HT1080 (cell line): ENCODE measurements around the gene PRPF6. TPM values are rescaled to one million over a fixed set of nuclear protein-coding genes. Genes with fewer than 3 reads are reported as not detected.
"Not testable (repeated sequence)": the region's sequence is repeated elsewhere in the genome, so short reads cannot be mapped to it uniquely, and the experiment has no call there.

Source experiments
- DNase-seq: peaks from one replicate; pipeline ENCODE4 v3.0.0-alpha.2; 2015; ENCODE audit warnings: low read depth
- total RNA-seq: library from RNA; depleted of rRNA; stranded (reverse); fragments of >200 nt; shearing (Covaris generic); gene quantifications from 2 replicates; pipeline ENCODE4 v1.2.3, GENCODE V29; 2014

Gene PRPF6
- total RNA-seq, 1 experiment from 2014 or later, result 60.8 TPM

DNA sequence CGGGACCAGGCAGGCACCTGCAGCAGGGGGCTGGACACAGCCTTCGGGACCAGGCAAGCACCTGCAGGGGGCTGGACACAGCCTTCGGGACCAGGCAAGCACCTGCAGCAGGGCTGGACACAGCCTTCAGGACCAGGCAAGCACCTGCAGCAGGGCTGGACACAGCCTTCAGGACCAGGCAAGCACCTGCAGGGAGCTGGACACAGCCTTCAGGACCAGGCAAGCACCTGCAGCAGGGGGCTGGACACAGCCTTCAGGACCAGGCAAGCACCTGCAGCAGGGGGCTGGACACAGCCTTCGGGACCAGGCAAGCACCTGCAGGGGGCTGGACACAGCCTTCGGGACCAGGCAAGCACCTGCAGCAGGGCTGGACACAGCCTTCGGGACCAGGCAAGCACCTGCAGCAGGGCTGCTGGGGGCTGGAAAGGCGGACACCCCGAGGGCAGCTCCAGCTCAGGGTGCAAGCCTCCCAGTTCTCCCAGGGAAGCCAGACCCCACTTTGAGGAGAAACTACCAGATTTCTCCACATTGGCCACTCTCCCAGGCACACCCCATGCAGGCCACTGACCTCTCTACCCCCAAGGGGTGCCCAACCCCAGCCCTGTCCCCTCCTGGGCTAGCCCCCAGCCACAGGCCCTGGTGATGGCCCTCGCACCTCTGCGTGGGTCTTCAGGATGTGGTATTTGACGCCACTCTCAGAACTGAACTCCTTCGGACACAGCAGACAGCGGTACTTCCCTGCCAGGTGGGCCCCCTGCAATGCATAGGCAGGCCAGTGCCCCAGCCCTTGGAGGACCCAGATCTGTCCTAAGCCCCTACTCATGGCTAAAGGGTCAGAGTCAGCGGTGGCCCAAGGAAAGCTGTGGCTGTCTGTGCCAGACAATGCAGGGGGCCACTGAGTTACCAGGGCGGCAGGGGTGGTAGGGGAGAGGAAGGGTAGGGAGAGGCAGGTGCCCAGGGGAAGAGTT is 20.0 kb upstream of the PRPF6 start:
- DNase-seq, result not testable (repeated sequence)

- no peak for DNase-seq
Observed at GRCh38 chr20:63961664-63962425, 19.1 kb upstream of the PRPF6 start.

GRCh38 chr20:63962426-63963347 is 18.2 kb upstream of the PRPF6 start:
- DNase-seq, result no peak

GRCh38 chr20:63963348-63963741 is 17.6 kb upstream of the PRPF6 start:
- DNase-seq, result no peak

- DNase-seq, result no peak
Observed at GRCh38 chr20:63963784-63964301, 17.1 kb upstream of the PRPF6 start.

DNA sequence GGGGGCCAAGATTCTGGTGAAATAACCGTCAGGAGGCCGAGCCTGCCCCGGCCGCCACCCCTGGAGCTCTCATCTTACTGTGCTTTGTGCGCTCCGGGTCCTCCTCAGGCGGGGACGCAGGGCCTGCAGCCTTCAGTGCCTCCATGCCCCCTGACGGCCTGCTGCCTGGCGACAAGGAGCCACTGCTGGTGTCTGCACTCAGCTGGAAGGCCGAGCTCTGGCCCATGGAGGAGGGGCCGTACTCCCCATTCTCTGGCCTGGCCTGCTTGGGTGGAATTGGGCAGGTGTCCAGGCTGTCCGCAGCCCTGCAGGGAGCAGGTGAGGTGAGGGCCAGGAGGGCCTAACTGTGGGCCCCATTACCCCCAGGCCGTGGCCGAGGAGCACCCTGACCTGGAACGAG is 16.5 kb upstream of the PRPF6 start:
- no peak for DNase-seq

GRCh38 chr20:63966172-63966943 is 14.6 kb upstream of the PRPF6 start:
- DNase-seq, result no peak

DNA sequence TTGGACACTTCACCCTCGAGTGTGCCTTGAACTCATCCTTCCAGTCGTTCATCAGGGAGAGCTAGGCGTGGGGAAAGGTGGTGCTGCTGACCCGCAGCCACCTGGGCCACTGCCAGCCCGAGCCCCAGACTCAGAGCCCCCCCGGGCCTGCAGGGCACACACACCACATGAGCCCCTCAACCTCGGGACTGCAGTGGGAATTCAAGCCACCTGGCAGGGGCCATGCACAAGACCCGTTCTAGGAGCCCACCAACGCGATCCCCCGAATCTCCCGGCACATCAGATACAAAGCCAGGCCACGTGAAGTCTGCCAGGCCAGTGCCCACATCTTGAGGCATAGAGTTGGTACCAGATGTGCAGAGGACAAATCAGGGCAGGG is 14.0 kb upstream of the PRPF6 start:
- DNase-seq, result no peak

DNA sequence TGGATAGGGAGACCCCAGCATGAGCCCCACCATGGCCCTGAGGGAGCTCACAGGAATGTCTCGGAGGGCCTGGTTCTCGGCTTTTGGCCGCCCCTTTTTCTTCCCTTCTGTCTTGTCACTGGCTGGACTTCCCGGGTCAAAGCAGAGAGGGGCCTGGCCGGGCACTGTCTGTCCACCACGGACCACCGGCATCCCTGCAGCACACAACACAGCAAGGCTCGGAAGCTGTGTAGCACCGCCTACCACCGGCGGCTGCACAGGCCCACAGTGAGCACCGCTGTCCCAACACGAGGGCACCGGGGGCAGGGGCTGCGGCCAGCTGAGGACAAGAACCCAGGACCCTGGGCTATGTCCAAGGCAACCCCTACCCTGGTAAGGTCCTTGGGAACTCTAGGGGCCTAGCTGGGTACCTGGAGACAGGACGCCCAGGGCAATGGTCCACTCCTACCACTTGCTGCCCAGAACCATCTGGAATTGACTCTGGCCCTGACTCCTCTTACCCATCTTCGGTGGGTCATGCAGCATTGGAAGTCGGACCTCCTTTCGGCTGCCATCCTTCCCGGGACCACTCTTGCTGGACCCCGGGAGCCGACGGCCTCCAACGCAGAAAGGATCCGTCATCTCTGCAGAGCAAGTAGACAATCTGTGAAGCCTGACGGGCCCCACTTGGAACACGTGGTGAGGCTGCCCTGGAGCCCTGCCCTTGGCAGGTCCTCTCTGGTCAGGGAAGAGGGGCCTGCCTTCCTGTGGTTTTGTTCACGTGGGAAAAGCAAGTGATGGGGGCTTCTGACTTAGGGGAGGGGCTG is 13.4 kb upstream of the PRPF6 start:
- DNase-seq, result no peak

- DNase-seq, result no peak
Observed at GRCh38 chr20:63968136-63968927, 12.6 kb upstream of the PRPF6 start.

DNA sequence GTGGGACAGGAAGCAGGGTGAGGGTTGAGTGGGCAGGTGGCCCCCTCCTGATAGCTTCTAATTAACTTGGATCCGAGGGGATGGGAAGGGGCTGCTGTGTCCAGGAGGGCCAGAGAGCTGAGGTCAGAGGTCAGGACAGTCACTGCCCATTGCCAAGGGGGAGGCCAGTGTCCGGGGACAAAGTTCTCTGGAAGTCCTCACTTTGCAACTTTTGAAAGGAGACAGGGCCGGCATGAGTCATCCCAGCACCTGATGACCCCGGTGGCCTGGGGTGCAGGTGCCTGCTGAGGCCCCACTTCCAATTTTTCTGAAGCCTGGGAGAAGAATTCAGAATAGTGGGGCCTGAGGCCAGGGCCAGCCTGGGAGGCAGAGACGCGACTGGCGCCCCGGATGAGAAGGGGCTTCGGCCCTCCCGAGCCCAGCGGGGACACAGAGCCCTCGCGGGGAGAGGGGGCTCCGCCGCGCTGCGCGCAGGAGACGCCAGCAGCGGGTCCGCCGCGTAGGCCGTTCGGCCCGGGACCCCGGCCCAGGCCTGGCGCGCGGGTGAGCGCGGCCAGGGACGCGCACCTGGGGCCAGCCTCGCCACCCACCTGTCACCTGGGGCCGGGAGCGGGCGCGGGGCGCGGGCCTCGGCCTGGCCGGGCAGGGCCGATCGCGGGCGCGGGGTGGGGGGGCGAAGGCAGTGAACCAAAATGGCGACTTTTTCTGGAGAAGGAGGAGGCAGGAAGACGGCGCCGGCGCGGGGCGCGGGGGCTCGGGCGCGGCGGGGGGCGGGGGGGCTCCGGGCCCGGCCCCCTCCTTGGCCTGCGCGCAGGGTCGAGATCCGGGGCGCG is 11.8 kb upstream of the PRPF6 start:
- DNase-seq, result no peak

GRCh38 chr20:63969838-63970713 is 10.9 kb upstream of the PRPF6 start, which contains the start of gene ZNF512B:
Gene ZNF512B, minus strand, starts transcription at chr20:63969930. Its CDS starts 1,980 bp downstream, at chr20:63967950.
- no peak for DNase-seq

DNA sequence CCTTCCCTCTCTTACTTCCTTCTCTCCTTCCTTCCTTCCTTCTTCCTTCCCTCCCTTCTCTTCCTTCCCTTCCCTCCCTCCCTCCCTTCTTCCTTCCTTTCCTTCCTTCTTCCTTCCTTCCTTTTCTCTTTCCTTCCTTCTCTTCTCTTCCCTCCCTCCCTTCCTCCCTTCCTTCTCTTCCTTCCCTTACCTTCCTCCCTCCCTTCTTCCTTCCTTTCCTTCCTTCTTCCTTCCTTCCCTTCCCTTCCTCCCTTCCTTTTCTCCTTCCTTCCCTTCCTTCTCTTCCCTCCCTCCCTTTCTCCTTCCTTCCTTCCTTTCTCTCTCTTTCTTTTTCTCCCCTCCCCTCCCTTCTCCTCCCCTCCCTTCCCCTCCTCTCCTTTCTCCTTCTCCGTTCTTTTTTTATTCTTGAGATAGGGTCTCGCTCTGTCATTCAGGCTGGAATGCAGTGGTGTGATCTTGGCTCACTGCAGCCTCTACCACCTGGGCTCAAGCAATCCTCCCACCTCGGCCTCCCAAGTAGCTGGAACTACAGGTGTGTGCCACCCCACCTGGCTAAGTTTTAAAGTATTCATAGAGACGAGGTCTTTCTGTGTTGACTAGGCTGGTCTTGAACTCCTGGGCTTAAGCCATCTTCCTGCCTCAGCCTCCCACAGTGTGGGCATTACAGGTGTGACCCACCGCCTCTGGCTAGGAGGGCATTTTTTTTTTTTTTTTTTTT is 10.1 kb upstream of the PRPF6 start:
- DNase-seq, result no peak

GRCh38 chr20:63971960-63972311 is 9.0 kb upstream of the PRPF6 start:
- not testable (repeated sequence) for DNase-seq

DNA sequence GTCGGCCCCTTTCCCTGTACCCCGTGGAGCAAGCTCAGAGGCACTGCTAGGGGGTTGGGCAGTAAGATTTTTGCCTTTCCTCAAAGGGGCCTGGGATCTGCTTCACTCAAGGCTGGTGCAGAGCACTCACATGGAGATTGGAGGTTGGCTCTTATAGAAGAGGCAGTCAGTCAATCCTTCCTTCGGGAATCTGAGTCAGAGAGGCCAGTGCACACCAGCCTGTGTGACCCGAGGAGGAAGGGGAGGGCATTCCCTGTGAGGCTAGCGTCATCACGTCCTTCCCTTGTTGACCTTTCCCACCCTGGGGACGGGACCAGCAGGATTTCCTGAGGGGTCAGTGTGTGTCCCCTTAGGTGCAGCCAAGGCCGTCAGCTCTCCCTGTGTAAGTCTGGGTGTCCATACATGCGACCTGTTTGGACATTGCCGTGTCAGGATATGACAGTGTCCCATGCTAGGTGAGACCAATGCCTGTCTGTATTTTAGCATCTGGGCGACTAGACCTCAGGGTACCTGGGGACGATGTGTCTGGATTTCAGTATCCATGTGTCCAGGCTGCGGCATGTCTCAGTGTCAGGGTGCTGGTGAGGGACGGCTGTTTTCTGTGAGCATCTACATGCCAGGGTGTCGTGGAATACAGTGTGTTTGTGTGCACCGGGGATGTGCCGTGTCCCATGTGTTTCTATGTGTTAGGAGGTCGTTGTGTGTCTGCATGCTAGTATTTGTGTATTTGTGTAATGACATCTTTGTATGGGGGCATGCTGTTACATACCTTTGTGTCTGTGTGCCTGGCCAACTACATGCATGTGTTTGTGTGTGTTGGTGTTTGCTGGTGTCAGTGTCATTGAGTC is 8.4 kb upstream of the PRPF6 start:
- DNase-seq, result peak; percentile 35
